GM06990 (cell line): ENCODE data around the gene SFXN1.

ENCODE experiments used
- DNase-seq: peaks from one replicate; pipeline ENCODE4 v3.0.0-alpha.2; 2011; ENCODE audit not compliant: insufficient read length; ENCODE audit errors: extremely low read depth
- H3K27me3 ChIP-seq: replicated peaks from 2 replicates; pipeline ENCODE4 v1.6.0; 2011; ENCODE audit warnings: low read length; ENCODE audit not compliant: control insufficient read depth, insufficient read depth
- H3K36me3 ChIP-seq: 2 replicates; pipeline ENCODE4 v1.5.1; 2011; ENCODE audit warnings: low read length; ENCODE audit not compliant: control insufficient read depth, insufficient read depth
- H3K4me3 ChIP-seq: replicated peaks from 2 replicates; pipeline ENCODE4 v1.5.1; 2011; ENCODE audit warnings: low read depth, mild to moderate bottlenecking, control low read depth, low read length
- CTCF ChIP-seq: IDR thresholded peaks from 2 replicates; pipeline ENCODE4 v1.5.1; 2011; ENCODE audit warnings: low read length, control low read depth, mild to moderate bottlenecking, inconsistent platforms; ENCODE audit not compliant: insufficient read depth, poor library complexity, severe bottlenecking

Gene SFXN1

GRCh38 chr5:175556794-175557193 lies 78.4 kb downstream of the SFXN1 start:
- no peak for TF ChIP-seq CTCF
- Histone ChIP-seq H3K4me3 (no peak overlapping the region), H3K27me3 (peaks cover 2% of the 10 kb centered on the region), H3K36me3 (no peaks in the 10 kb centered on the region)
- no peak for DNase-seq

GRCh38 chr5:175557778-175558177 lies 79.4 kb downstream of the SFXN1 start:
- H3K4me3 ChIP-seq, result no peak overlapping the region

GRCh38 chr5:175558801-175559480 lies 80.6 kb downstream of the SFXN1 start:
- no peak for DNase-seq
- H3K4me3 ChIP-seq, result no peak overlapping the region
- TF ChIP-seq CTCF, result no peak
- no peaks in the 10 kb centered on the region; the same call in 1 of the 2 replicates for H3K27me3 ChIP-seq
- H3K36me3 ChIP-seq, result no peaks in the 10 kb centered on the region

More at GRCh38 chr5:175557778-175558177, 79.4 kb downstream of the SFXN1 start:
- no peaks in the 10 kb centered on the region for H3K36me3 ChIP-seq
- DNase-seq, result no peak
- TF ChIP-seq CTCF, result no peak
- H3K27me3 ChIP-seq, result no peaks in the 10 kb centered on the region; the same call in 1 of the 2 replicates

GRCh38 chr5:175560011-175560410 lies 81.7 kb downstream of the SFXN1 start:
- no peak for TF ChIP-seq CTCF
- no peaks in the 10 kb centered on the region for H3K36me3 ChIP-seq
- H3K27me3 ChIP-seq, result no peaks in the 10 kb centered on the region; the same call in 1 of the 2 replicates
- H3K4me3 ChIP-seq, result no peak overlapping the region
- no peak for DNase-seq

- Histone ChIP-seq H3K36me3 (no peaks in the 10 kb centered on the region), H3K27me3 (no peaks in the 10 kb centered on the region; the same call in 1 of the 2 replicates), H3K4me3 (no peak overlapping the region)
- no peak for DNase-seq
- TF ChIP-seq CTCF, result no peak
Observed at GRCh38 chr5:175561085-175561484, 82.7 kb downstream of the SFXN1 start.

GRCh38 chr5:175564716-175565115 lies 86.4 kb downstream of the SFXN1 start:
- Histone ChIP-seq H3K27me3 (no peaks in the 10 kb centered on the region; the same call in 1 of the 2 replicates), H3K4me3 (no peak overlapping the region), H3K36me3 (no peaks in the 10 kb centered on the region)
- no peak for TF ChIP-seq CTCF
- DNase-seq, result no peak
